ENCODE results near the gene NPAS3.

The NPAS3 gene

DNA sequence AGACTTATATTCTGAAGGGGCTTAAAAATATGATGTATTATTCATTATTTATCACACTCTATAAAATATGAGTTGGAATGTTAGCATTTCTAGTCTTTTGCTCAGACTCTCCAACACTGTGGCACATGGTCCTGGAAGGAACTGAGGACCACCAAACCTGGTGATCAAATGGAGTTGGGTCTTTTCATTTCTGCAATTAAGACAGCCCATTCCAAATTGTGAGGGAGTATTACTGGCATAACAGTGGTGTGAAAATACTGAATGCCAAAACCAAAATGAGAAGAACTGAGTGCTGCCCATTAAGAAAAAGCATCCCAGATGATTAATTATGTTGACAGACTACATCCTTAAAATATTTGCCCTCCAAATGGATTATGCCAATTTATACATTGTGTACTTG, 90.8 kb downstream of the NPAS3 start:
- no peaks in the 10 kb centered on the region for H3K36me3 ChIP-seq (ENCODE audit: control insufficient read depth in 1 of 2, insufficient read depth in 2 of 2, low read length in 2 of 2)
- H2BK5ac ChIP-seq (ENCODE audit: low read depth, low read length, poor library complexity), result no peak overlapping the region
- DNase-seq, result no peak
- no peak overlapping the region for H3K23ac ChIP-seq (ENCODE audit: low read length)
- H3K27me3 ChIP-seq (ENCODE audit: insufficient read depth, low read length), result no peaks in the 10 kb centered on the region
- H4K8ac ChIP-seq (ENCODE audit: low read depth, low read length), result no peak overlapping the region
- no peak overlapping the region for H3K4ac ChIP-seq (ENCODE audit: low read depth, low read length)
- no peak overlapping the region for H4K12ac ChIP-seq (ENCODE audit: low read depth, low read length)
- no peak overlapping the region for H3K18ac ChIP-seq (ENCODE audit: low read length)
- no peak overlapping the region for H3K9ac ChIP-seq (ENCODE audit: low read length)
- no peaks in the 10 kb centered on the region for H3K79me1 ChIP-seq (ENCODE audit: low read length)
- H3K4me1 ChIP-seq (ENCODE audit: control insufficient read depth in 1 of 2, insufficient read depth in 2 of 2, low read length in 2 of 2), result no peaks in the 10 kb centered on the region
- H3K27ac ChIP-seq (ENCODE audit: low read depth, low read length), result no peak overlapping the region
- H2AFZ ChIP-seq (ENCODE audit: insufficient read depth, low read length, poor library complexity), result no peak overlapping the region
- H2AK5ac ChIP-seq (ENCODE audit: low read length), result no peak overlapping the region
- no peak overlapping the region for H2BK120ac ChIP-seq (ENCODE audit: insufficient read depth, low read length, poor library complexity)
- H3K4me3 ChIP-seq (ENCODE audit: low read depth, low read length), result no peak overlapping the region
- H3K79me2 ChIP-seq (ENCODE audit: control insufficient read depth, insufficient read depth, low read length, poor library complexity), result no peaks in the 10 kb centered on the region
- H2BK12ac ChIP-seq (ENCODE audit: low read length), result no peak overlapping the region
- no peak overlapping the region for H4K91ac ChIP-seq (ENCODE audit: low read depth, low read length)
- H3K9me3 ChIP-seq (ENCODE audit: insufficient read depth, low read depth, low read length), result no peaks in the 10 kb centered on the region
- H3K14ac ChIP-seq (ENCODE audit: low read length), result no peak overlapping the region
- H3K4me2 ChIP-seq (ENCODE audit: low read length), result no peak overlapping the region

DNA sequence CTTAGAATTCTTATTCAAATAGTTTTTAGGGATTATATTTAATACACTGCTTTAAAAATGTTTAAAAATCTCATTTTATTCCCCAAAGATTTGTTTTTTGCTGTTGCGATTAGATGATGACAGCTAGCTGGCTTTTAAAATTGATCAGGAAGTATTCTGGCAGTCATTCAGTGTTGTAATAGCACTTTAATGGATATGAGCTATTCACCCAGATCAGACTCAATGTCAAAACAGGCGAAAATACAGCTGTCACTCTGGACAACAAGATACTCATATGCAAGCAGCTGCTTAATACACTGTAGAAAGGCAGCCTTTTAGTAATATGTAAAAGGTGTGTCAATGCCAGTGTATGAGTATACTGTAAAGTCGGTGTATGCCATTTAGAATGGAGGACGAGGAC, 91.7 kb downstream of the NPAS3 start:
- Histone ChIP-seq H3K27me3 (ENCODE audit: insufficient read depth, low read length) (no peaks in the 10 kb centered on the region), H3K18ac (ENCODE audit: low read length) (no peak overlapping the region), H3K36me3 (ENCODE audit: control insufficient read depth in 1 of 2, insufficient read depth in 2 of 2, low read length in 2 of 2) (no peaks in the 10 kb centered on the region), H3K4ac (ENCODE audit: low read depth, low read length) (no peak overlapping the region), H3K14ac (ENCODE audit: low read length) (no peak overlapping the region), H2BK120ac (ENCODE audit: insufficient read depth, low read length, poor library complexity) (no peak overlapping the region), H3K79me2 (ENCODE audit: control insufficient read depth, insufficient read depth, low read length, poor library complexity) (no peaks in the 10 kb centered on the region), H4K91ac (ENCODE audit: low read depth, low read length) (no peak overlapping the region), H4K8ac (ENCODE audit: low read depth, low read length) (no peak overlapping the region), H2AFZ (ENCODE audit: insufficient read depth, low read length, poor library complexity) (no peak overlapping the region), H3K9ac (ENCODE audit: low read length) (no peak overlapping the region), H2AK5ac (ENCODE audit: low read length) (no peak overlapping the region), H3K4me1 (ENCODE audit: control insufficient read depth in 1 of 2, insufficient read depth in 2 of 2, low read length in 2 of 2) (no peaks in the 10 kb centered on the region), H3K4me3 (ENCODE audit: low read depth, low read length) (no peak overlapping the region), H3K4me2 (ENCODE audit: low read length) (no peak overlapping the region), H3K9me3 (ENCODE audit: insufficient read depth, low read depth, low read length) (no peaks in the 10 kb centered on the region), H4K12ac (ENCODE audit: low read depth, low read length) (no peak overlapping the region), H3K79me1 (ENCODE audit: low read length) (no peaks in the 10 kb centered on the region), H3K23ac (ENCODE audit: low read length) (no peak overlapping the region), H2BK5ac (ENCODE audit: low read depth, low read length, poor library complexity) (no peak overlapping the region), H2BK12ac (ENCODE audit: low read length) (no peak overlapping the region), H3K27ac (ENCODE audit: low read depth, low read length) (no peak overlapping the region)
- no CpG with 5 or more reads among the region's 4 CpGs for WGBS (ENCODE audit: extremely low coverage, insufficient coverage, insufficient read length)
- DNase-seq, result no peak

- Histone ChIP-seq H2BK120ac (ENCODE audit: insufficient read depth, low read length, poor library complexity) (no peak overlapping the region), H3K4me3 (ENCODE audit: low read depth, low read length) (no peak overlapping the region), H3K27ac (ENCODE audit: low read depth, low read length) (no peak overlapping the region), H3K9me3 (ENCODE audit: insufficient read depth, low read depth, low read length) (no peaks in the 10 kb centered on the region), H3K4me2 (ENCODE audit: low read length) (no peak overlapping the region), H4K8ac (ENCODE audit: low read depth, low read length) (no peak overlapping the region), H2AK5ac (ENCODE audit: low read length) (no peak overlapping the region), H2BK12ac (ENCODE audit: low read length) (no peak overlapping the region), H4K91ac (ENCODE audit: low read depth, low read length) (no peak overlapping the region), H2AFZ (ENCODE audit: insufficient read depth, low read length, poor library complexity) (no peak overlapping the region), H3K79me1 (ENCODE audit: low read length) (no peaks in the 10 kb centered on the region), H3K27me3 (ENCODE audit: insufficient read depth, low read length) (no peaks in the 10 kb centered on the region), H3K4me1 (ENCODE audit: control insufficient read depth in 1 of 2, insufficient read depth in 2 of 2, low read length in 2 of 2) (no peaks in the 10 kb centered on the region), H3K18ac (ENCODE audit: low read length) (no peak overlapping the region), H3K9ac (ENCODE audit: low read length) (no peak overlapping the region), H2BK5ac (ENCODE audit: low read depth, low read length, poor library complexity) (no peak overlapping the region), H3K79me2 (ENCODE audit: control insufficient read depth, insufficient read depth, low read length, poor library complexity) (no peaks in the 10 kb centered on the region), H3K36me3 (ENCODE audit: control insufficient read depth in 1 of 2, insufficient read depth in 2 of 2, low read length in 2 of 2) (no peaks in the 10 kb centered on the region), H3K23ac (ENCODE audit: low read length) (no peak overlapping the region), H3K4ac (ENCODE audit: low read depth, low read length) (no peak overlapping the region), H4K12ac (ENCODE audit: low read depth, low read length) (no peak overlapping the region), H3K14ac (ENCODE audit: low read length) (no peak overlapping the region)
- DNase-seq, result no peak
- WGBS (ENCODE audit: extremely low coverage, insufficient coverage, insufficient read length), result no CpG with 5 or more reads among the region's 5 CpGs
Measured at GRCh38 chr14:33035416-33036194, 96.9 kb downstream of the NPAS3 start.

GRCh38 chr14:33039311-33039710, 100.6 kb downstream of the NPAS3 start:
- H3K27ac ChIP-seq (ENCODE audit: low read depth, low read length), result no peak overlapping the region
- H4K91ac ChIP-seq (ENCODE audit: low read depth, low read length), result no peak overlapping the region
- H3K9me3 ChIP-seq (ENCODE audit: insufficient read depth, low read depth, low read length), result no peaks in the 10 kb centered on the region
- H2BK5ac ChIP-seq (ENCODE audit: low read depth, low read length, poor library complexity), result no peak overlapping the region
- no peak overlapping the region for H2AFZ ChIP-seq (ENCODE audit: insufficient read depth, low read length, poor library complexity)
- no peaks in the 10 kb centered on the region for H3K79me2 ChIP-seq (ENCODE audit: control insufficient read depth, insufficient read depth, low read length, poor library complexity)
- H4K8ac ChIP-seq (ENCODE audit: low read depth, low read length), result no peak overlapping the region
- WGBS (ENCODE audit: extremely low coverage, insufficient coverage, insufficient read length), result no CpG with 5 or more reads among the region's 3 CpGs
- no peak for DNase-seq
- H3K14ac ChIP-seq (ENCODE audit: low read length), result no peak overlapping the region
- H3K4me3 ChIP-seq (ENCODE audit: low read depth, low read length), result no peak overlapping the region
- H2AK5ac ChIP-seq (ENCODE audit: low read length), result no peak overlapping the region
- H3K36me3 ChIP-seq (ENCODE audit: control insufficient read depth in 1 of 2, insufficient read depth in 2 of 2, low read length in 2 of 2), result no peaks in the 10 kb centered on the region
- no peak overlapping the region for H3K9ac ChIP-seq (ENCODE audit: low read length)
- H3K4me2 ChIP-seq (ENCODE audit: low read length), result no peak overlapping the region
- H3K18ac ChIP-seq (ENCODE audit: low read length), result no peak overlapping the region
- H3K23ac ChIP-seq (ENCODE audit: low read length), result no peak overlapping the region
- H3K27me3 ChIP-seq (ENCODE audit: insufficient read depth, low read length), result no peaks in the 10 kb centered on the region
- H2BK120ac ChIP-seq (ENCODE audit: insufficient read depth, low read length, poor library complexity), result no peak overlapping the region
- H3K4me1 ChIP-seq (ENCODE audit: control insufficient read depth in 1 of 2, insufficient read depth in 2 of 2, low read length in 2 of 2), result no peaks in the 10 kb centered on the region
- H3K4ac ChIP-seq (ENCODE audit: low read depth, low read length), result no peak overlapping the region
- H2BK12ac ChIP-seq (ENCODE audit: low read length), result no peak overlapping the region
- no peaks in the 10 kb centered on the region for H3K79me1 ChIP-seq (ENCODE audit: low read length)
- no peak overlapping the region for H4K12ac ChIP-seq (ENCODE audit: low read depth, low read length)

Measured in trophoblast cell (in vitro differentiated cells and primary cell).